Right lobe of liver (tissue), 4 donors: ENCODE measurements around the gene ERCC6L.

Experiments used
- POLR2A ChIP-seq: fragments of 450-650 bp; IDR thresholded peaks from one replicate; pipeline ENCODE4 v1.6.1; 2017; ENCODE audit warnings: antibody characterized with exemption, mild to moderate bottlenecking
- TF ChIP-seq, protein P1 (sequence below), 4 donors: fragments of 200-600 bp in 3 of 4; fragments of 450-650 bp in 1 of 4; IDR thresholded peaks; one replicate each; pipeline versions ENCODE4 v1.5.1 to v1.8.0; 2016 to 2022; ENCODE audit warnings: antibody characterized with exemption in 4 of 4, mild to moderate bottlenecking in 2 of 4
- donor health status: DM: no; HTN: no; CAD: no.
- donor health status: DM: no; HTN: no; CAD: no.
- donor health status: DM: no; HTN: yes; CAD: no.

DNA sequence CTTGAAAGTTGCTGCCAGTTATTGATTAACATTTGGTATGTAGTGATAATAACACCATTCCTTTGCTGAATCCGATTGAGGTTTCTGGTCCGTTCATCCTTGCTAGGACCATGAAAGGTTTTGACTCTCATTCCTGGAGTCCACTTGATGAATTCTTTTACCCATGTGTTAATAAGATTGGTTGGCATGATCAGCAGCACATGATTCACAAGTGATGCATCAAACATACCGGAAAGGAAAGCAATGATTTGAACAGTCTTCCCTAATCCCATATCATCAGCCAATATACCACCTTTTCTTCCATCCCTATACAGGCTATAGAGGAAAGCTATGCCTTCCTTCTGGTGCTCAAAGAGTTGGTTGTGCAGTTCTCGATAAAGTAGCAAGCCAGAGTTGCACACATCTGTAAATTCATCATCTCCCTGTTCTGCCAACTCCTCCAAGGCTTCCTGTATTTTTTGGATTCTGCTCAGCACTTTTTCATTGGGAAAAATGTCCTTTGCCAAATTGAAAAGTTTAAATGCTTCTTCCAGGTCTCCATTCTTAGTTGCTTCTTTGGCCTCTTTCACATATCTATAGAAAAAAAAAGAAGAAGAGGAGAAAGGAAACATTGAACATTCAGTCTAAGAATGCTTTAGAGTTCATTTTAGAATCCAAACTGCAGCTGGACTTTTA is 30.6 kb downstream of the ERCC6L start:
- no peak for TF ChIP-seq POLR2A
- TF ChIP-seq, protein P1, sequence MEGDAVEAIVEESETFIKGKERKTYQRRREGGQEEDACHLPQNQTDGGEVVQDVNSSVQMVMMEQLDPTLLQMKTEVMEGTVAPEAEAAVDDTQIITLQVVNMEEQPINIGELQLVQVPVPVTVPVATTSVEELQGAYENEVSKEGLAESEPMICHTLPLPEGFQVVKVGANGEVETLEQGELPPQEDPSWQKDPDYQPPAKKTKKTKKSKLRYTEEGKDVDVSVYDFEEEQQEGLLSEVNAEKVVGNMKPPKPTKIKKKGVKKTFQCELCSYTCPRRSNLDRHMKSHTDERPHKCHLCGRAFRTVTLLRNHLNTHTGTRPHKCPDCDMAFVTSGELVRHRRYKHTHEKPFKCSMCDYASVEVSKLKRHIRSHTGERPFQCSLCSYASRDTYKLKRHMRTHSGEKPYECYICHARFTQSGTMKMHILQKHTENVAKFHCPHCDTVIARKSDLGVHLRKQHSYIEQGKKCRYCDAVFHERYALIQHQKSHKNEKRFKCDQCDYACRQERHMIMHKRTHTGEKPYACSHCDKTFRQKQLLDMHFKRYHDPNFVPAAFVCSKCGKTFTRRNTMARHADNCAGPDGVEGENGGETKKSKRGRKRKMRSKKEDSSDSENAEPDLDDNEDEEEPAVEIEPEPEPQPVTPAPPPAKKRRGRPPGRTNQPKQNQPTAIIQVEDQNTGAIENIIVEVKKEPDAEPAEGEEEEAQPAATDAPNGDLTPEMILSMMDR (IDR thresholded peaks at IDR 0.05), result no peak
